Adrenal gland (tissue), 5 donors: Measurements from ENCODE around the gene HEMGN.

ENCODE experiments used
- CTCF ChIP-seq, 6 experiments: fragments of 450-650 bp in 4 of 6; fragments of 200-600 bp in 2 of 6; sonication (generic) in 1 of 6; IDR thresholded peaks; 1 replicate in 5 of 6; 2 replicates in 1 of 6; pipeline versions ENCODE4 v1.5.1 to v1.8.0; 2016 to 2021; ENCODE audit warnings: antibody characterized with exemption in 6 of 6, mild to moderate bottlenecking in 2 of 6, moderate library complexity in 1 of 6
- POLR2A ChIP-seq, 2 donors: fragments of 450-650 bp; IDR thresholded peaks; one replicate each; pipeline ENCODE4 v1.6.1; 2017; ENCODE audit warnings: antibody characterized with exemption in 2 of 2, mild to moderate bottlenecking in 2 of 2, moderate library complexity in 1 of 2
- donor health status: DM: no; HTN: no; CAD: no.

- no peak for TF ChIP-seq CTCF (IDR thresholded peaks at IDR 0.05)
- TF ChIP-seq POLR2A (IDR thresholded peaks at IDR 0.05) = no peak
Measured at GRCh38 chr9:97900103-97900737, 37.8 kb downstream of the HEMGN start.
